GM18951 (cell line): ENCODE data around the gene MAST4.

ENCODE experiments used
- POLR2A ChIP-seq: IDR thresholded peaks from 4 replicates; pipeline ENCODE4 v1.6.1; 2011; ENCODE audit warnings: mild to moderate bottlenecking; ENCODE audit not compliant: insufficient read length, insufficient read depth; ENCODE audit errors: extremely low read depth
- in situ Hi-C: fragments of 300-500 bp; cut with MboI; formaldehyde crosslinking; loops from one replicate; pipeline ENCODE4 v1.12.0; 2022; ENCODE audit warnings: low sequenced_read_pairs, mixed read lengths, inconsistent platforms; ENCODE audit not compliant: unreplicated experiment

The MAST4 gene

DNA sequence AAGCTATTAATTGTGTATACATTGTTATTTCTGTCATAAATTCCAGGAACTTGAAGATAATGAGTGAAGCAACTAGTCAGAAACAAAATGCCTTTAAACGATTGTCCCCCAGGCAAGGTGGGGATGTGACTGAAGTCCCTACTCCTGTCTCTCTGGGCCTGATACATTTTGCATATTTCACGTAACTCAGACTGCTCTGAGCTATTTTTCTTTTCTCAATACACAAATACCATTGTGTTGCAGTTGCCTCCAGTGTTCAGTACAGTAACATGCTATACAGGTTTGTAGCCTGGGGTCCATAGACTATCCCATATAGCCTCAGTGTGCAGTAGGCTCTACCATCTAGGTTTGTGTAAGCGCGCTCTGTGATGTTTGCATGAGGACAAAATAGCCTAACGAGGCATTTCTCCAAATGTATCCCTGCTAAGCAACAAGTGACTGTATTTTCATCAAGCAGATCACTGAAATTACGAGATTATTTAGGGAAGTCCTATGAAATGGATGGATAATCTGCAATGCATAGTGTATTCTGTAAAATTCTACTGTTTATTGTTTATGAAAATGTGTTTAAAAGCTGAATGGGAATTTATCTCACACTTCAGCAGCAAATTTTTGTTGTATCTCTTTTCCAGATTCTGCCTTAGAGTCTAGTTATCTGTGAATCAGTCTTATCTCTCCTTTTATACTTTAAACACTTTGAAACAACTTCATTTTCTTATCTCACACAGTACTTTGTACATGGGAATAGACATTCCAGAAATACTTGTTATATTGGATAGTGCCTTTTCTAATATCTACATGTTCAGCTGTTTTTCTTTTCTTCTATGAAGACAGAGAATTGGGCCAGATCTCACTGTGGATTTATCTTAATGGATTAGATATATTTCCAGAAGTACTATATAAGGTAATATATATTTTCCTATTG is 449.9 kb downstream of the MAST4 start:
- in situ Hi-C loops = no loop called here
- TF ChIP-seq POLR2A = no peak

DNA sequence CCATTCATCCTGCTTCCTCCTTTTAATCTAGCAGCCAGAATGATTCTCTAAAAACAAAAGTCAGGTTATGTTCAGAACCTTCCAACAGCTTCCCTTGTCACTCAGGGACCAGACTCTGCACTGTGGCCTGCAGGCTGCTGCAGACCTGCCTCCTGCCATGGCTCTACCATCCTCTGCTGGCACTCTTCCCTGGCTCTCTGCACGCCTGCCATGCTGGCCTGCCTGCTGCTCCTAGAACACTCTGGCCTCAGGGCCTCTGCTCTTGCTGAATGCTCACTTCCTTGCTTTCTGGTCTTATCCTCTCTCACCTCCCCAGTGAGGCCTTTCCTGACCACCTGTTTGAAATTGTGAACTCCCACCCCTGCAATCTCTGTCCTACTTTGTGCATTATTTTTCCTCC is 451.0 kb downstream of the MAST4 start:
- in situ Hi-C loops = no loop called here
- no peak for TF ChIP-seq POLR2A

DNA sequence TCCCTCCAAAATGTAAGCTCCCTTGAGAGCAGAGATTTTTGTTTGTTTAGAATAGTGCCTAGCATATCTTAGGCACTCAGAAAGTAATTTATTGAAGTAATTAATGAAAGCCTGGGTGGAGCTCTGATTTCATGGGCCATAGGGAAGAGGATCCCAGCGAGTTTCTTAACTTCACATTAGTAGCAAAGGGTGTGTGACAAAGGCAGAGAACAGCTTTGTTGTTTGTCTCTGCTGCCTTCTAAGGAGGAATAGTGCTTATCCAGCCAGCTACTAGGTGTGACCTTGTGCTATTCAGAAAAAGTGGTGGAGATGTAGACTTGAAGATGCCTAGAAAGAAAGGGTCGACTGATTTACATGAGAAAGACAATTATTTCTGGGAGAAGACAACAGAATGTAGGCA is 451.4 kb downstream of the MAST4 start:
- in situ Hi-C loops = no loop called here
- no peak for TF ChIP-seq POLR2A

DNA sequence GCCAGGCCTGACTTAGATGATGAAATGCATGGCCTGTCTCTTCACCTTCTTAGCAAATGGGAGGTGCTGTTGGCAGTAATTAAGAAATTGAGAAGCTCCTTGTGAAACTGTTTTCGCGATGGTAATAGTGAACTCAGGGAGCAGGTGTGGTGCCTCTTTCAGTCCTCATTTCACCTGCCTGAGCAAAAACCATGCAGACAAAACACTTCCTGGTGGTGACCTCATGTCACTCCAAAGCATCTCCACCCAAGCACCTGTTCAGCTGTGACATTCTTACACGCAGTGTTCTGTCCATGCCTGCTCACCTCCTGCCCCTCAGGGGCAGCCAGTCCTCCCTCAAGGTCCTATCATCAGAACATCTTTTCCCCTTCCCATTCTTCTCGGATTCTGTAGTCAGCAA is 453.9 kb downstream of the MAST4 start:
- in situ Hi-C loops = no loop called here
- no peak for TF ChIP-seq POLR2A

DNA sequence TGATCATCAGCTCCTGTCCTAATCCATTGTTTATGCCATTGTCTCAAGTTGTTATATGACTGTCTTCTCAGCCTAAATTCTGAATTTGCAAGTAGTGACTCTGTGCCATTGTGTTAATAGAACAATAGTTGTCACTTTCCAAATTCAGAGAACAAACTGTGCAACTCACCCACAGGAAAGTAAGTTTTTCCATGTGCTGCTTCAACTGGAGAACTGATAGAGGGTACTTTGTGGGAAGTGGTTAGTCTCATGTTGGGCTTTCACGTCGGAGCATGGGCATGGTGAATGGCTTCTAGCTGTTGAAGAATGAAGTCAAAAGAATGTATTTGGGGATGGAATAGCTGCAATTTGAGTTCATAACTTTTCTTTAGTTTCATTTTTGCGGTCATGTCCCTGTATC is 454.4 kb downstream of the MAST4 start:
- in situ Hi-C loops = no loop called here
- no peak for TF ChIP-seq POLR2A

DNA sequence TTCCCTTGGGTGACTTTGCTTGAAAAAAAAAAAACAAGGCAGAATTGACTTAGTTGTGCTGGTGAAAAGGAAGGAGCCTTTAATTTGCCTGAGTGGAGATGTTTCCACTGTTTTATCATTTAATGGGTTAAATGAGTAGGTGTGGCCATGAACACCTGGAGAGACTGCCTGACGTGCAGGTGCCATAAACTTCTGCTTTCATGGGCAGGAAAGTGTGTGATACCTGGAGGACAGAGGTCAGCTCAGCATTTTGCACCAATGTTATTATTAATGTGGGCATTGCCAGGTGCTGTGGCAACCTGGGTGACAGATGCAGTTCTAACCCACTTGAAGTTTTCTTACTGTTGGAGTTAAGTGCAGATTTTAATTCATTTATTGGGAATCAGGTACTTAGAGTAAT is 455.0 kb downstream of the MAST4 start:
- in situ Hi-C loops = no loop called here
- TF ChIP-seq POLR2A = no peak

DNA sequence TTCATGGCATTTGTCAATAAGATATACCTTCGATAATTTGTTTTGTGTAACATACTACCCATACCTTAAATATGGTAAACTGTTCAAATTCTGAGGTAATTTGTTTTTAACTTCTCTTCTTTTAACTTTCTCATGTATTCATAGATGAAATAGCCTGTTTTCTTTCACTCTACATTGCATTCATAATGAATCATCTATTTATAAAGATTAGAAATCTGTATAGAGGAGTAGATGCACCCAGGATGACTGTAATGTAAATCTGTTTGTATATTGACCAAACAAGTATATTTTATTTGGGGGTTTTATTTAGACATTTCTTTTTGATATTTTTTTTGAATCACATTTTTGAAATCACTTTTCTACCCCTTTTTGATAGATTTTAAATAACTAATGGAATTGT is 455.8 kb downstream of the MAST4 start:
- no peak for TF ChIP-seq POLR2A
- in situ Hi-C loops = no loop called here

DNA sequence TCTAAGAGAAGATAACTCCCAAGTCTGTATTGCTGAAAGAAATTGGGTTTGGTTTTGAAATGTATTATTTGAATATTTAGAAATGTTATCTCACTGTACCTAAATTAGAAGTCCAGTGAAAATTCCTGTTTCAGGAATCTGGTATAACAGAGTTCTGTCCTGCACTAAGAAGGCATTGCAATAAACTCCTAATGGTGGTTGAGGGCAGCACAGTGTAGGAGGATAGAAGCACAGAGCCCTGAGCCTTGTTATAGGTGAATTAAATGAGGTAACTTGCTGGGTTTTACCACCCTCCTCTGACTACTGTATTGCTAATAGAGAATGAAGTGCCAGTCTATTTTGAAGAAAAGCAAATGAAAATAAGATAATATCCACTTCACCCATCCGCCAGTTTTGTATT is 457.0 kb downstream of the MAST4 start:
- in situ Hi-C loops = no loop called here
- no peak for TF ChIP-seq POLR2A

DNA sequence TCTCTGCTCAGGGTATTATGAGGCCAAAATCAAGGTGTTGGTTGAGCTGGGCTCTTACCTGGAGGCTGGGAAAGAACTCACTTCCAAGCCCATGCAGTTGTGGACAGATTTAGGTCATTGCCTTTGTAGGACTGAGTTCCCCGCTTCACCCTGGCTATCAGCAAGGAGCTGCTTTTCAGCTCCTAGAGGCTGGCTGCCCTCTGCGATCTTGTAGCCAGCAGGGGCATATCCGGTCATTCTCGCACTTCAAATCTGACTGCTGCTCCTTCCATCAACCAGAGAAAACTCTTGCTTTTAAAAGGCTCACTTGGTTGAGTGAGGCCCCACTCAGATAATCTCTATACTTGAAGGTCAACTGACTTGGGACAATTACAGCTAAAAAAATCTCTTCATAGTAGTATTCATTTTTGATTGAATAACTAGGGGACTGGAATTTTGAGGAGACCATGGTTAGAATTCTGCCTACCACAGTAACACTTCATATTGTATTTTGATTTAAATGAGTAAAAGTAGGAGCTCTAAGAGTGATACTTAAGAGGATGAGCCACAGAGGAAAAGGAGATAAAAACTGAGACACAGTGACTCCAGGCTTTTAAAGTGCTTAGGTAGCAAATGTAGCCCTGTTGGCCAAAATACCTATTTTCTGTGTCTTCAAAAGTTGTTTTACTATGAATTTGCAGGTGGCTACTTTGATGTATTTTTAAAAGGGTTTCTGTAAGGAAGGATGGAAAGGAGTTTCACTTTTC is 463.0 kb downstream of the MAST4 start:
- in situ Hi-C loops = no loop called here
- TF ChIP-seq POLR2A = no peak

DNA sequence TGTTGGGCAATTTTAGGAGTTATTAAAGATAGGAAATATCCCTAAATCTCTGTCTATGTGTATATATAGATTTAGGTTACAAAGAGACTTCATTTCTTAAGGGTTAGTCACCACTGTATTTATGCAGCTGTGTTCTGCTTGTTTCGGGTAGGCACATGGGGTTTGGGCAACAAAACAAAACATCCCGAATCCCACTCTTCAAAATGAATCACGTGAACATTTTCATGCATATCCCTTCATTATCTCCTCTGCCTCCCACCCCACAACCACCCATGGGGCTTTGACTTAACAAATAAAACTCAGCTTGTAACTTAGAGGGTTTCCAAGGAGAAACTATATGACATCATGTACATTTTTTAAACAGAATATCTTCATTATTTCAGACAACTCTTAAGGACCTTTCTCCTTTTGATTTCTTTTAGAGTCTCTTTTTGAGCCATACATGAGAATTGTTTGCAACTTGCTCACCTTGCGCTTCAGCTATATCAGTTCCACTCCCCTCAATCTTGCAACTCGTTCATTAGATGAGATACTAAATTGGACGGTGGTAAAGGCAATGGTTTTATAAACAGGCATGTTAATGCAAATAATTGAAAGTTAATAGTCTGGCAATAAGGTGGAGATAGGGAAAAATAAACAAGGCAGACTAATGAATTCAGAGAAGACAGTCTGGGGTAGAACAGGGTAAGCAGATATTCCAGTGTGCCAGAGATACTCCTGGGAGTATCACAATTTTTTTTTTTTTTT is 463.7 kb downstream of the MAST4 start:
- TF ChIP-seq POLR2A = no peak
- in situ Hi-C loops = no loop called here

DNA sequence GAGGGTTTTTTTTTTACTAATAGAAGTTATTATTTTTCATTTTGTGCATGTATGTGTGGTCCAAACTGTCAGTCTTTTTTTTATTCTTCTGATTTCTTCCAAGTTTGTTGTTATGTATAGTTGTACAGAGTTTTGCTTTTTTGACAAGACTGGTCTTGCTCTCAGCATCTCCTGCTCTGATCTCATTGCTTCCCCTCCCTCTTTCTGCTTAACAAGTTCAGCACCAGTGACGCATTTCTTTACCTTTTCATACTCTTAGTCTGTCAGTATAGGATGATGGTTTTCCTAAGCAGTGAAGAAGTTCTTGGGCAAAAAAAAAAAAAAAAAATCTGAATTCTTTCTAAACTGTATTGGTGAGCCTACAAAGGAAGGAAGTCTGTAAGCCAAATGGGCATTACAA is 465.3 kb downstream of the MAST4 start:
- in situ Hi-C loops = no loop called here
- no peak for TF ChIP-seq POLR2A

DNA sequence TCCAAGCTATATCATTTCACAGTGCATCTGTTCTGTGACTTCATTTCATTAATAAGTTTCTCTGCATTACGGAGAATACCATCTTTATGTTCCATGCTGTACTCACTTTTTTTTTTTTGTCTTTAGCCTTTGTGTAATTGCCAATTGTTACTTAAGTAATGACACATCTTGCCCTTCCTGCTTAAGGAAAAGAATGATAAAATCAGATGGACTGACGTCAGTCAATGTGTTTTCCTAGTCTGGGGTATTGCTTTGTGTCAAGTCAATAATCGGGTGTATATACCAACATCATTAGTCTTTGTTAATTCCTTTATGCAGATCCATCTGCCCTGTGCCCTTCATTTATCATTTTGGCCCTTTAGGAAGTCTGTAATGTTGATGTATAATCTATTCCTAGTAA is 466.9 kb downstream of the MAST4 start:
- TF ChIP-seq POLR2A = no peak
- in situ Hi-C loops = no loop called here

DNA sequence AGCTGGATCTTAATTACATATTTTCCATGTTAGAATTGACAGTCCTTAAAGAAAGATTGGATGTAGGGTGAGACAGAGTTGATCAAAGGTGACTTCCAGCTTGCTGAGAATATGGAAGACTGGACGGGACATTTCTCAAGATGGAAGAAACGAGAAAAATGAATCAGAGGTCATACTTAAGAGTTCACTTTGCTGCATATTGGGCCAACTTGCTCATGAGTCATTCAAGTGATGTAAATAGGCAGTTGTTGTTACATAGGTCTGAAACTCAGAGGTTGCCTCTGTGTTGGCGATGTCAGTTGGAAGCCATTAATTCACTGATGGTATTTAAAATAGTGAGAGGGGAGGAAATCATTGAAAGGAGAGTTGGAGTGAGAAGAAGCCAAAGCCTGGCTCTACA is 467.6 kb downstream of the MAST4 start:
- TF ChIP-seq POLR2A = no peak
- in situ Hi-C loops = no loop called here
